T-helper 1 cell (primary cell): ENCODE measurements around the gene PKP4.
"Not testable (repeated sequence)": the region's sequence is repeated elsewhere in the genome, so short reads cannot be mapped to it uniquely, and the experiment has no call there.

Source experiments
- DNase-seq, 5 donors: peaks; one replicate each; pipeline ENCODE4 v3.0.0-alpha.2; 2012 to 2020

The PKP4 gene

GRCh38 chr2:158467248-158467647 is 10.5 kb downstream of the PKP4 start:
- DNase-seq: no peak

DNA sequence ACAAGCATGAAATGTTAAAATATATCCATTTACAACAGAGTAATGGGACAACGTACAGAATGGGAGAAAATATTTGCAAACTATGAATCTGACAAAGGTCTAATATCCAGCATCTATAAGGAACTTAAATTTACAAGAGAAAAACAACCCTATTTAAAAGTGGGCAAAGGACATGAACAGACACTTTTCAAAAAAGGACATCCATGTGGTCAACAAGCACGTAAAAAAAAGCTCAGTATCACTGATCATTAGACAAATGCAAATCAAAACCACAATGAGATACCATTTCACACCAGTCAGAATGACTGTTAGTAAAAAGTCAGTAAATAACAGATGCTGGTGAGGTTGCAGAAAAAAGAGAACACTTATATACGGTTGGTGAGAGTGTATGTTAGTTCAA is 16.1 kb downstream of the PKP4 start:
- DNase-seq: not testable (repeated sequence)

GRCh38 chr2:158473300-158473699 is 16.5 kb downstream of the PKP4 start:
- not testable (repeated sequence) for DNase-seq

- no peak for DNase-seq
These were observed 17.1 kb downstream of the PKP4 start for GRCh38 chr2:158473719-158474392.

- DNase-seq: not testable (repeated sequence)
These were observed 17.8 kb downstream of the PKP4 start for GRCh38 chr2:158474526-158475011.

DNA sequence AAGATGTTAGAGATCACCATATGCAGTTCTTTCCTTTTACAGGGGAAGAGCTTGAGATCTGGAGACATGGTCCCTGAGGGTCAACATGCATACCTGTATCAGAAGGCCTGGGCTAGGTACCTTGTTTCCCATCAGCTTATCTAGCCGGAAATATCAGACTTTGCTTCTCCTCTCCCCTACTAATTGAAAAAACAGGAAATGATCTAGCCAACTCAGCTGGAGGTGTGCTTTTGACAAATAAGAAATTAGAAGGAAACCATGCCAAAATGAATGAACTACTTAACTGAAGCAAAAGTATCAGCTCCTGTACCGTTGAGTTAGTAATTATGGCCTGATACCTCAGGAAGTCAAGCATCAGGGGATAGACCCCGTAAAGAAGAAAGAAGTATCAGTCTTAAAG is 20.4 kb downstream of the PKP4 start:
- no peak for DNase-seq

GRCh38 chr2:158478237-158478636 is 21.5 kb downstream of the PKP4 start:
- no peak for DNase-seq

GRCh38 chr2:158478816-158479215 is 22.1 kb downstream of the PKP4 start:
- no peak for DNase-seq

DNA sequence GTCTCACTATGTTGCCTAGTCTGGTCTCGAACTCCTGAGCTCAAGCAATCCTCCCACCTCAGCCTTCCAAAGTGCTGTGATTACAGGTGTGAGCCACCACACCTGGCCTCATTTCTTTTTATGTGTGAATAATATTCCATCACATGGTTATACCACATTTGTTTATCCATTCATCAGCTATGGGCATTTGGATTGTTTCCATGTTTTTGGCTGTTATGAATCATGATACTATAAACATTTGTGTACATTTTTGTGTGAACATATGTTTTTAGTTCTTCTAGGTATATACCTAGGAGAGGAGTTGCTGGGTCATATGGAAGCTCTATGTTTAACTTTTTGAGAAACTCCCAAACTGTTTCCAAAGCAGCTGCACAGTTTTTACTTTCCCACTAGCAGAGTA is 24.4 kb downstream of the PKP4 start:
- no peak for DNase-seq

DNA sequence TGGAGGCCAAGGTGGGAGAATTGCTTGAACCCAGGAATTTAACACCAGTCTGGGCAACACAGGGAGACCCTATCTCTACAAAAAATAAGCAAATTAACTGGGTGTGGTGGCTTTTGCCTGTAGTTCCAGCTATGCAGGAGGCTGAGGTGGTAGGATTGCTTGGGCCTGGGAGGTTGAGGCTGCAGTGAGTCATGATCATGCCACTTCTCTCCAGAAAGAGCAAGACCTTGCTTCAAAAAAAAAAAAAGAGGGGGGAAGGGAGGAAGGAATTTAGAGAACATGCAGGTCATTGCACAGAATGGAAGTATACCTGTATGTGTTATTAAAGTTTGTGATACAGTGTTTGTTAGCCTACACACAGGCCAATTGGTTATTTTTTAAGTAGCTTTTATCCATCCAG is 25.8 kb downstream of the PKP4 start:
- DNase-seq: no peak

DNA sequence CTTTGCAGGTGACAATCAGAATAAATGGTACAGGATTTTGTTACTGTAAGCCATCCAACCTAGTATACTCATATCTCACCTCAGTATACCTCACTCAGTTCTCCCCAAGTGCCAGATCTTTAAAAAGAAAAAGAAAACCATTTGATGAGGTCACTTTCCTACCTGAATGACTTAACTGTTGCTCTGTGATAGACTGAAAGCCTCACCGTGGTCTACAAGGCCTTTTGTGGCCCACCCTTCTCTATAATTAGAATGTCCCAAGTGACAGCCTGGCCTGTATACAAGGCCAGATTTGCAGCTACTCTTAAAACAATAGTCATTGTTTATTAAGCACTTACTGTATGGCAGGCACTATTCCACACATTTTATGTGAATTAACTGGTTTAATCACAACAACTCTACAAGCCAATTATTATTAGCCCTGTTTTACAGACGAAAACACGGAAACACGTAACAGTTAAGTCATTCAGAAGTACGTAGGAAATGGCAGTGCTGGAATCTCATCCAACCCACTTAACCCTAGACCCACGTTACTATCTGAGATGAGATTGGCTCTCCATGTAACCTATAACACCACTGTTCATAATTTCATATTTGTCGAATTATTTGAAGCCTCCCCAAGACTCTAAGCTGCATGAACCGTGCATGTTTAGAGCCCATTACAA is 28.3 kb downstream of the PKP4 start:
- no peak for DNase-seq

- no peak for DNase-seq
These were observed 29.6 kb downstream of the PKP4 start for GRCh38 chr2:158486150-158486969.

DNA sequence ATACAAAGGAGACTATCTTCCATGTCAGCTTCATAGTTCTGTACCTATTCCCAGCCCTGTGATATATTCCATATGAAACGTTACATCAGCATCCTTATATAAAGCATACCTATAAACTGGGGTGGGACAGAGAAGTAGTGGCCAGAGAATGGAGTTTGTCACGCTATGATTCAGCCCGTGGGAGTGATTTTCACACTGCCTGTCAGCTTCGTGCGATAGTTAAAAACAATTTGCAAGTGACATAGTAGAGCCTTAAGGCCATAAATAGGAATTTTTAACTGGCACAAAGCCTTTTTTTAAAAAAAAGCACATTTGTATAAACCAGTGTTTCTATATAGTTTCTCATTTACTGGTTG is 30.2 kb downstream of the PKP4 start:
- no peak for DNase-seq

DNA sequence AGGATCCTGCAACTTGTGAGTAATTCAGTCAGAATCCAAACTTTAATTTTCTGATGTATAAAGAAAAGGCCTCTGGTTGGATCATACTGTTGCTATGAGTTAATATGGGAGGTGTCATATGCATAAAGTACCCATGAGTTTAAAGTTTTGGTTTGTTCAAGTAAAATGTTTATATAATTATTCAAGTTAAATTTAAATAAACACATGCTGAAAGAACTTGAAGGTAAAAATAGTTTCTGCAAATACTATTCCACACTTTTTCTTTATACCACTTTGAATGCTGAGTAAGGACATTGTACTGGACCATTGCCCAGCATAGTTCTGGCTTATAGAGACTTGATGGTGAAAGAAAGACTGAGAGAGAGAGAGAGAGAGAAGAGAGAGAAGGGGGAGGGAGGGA is 30.7 kb downstream of the PKP4 start:
- DNase-seq: no peak

DNA sequence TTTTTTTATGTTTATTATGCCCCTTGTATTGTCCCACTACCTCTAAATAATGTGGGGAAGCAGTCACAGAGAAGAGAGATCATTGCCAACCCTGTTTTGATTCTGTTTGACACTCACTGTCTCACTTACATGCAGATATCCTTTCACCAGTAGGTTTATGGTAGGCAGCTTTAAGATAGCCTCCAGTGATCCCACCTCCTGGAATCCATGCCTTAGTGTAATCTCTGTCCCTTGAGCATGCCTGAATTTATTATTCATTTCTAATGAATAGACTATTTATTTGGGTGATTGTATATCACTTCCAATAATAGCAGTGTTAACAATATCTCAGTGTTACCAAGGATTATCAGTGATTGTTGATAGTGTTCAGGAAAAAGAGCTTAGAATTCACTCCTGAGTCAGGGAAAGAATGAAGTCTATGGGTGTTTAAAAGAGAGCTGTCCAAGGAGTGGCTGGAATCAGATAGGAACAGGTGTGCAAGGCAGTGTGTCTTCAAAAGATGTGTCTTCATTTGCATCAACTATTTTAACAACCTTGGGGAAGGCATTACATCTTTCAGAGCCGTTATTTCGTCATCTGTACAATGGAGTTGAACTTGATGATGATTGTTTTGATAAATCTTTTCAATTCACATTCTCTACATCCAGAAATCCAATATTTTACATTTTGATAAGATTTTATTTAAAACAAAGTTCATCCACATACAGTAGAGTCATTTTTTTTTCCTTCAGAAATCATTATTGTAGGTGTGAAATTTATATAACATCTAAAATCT is 31.9 kb downstream of the PKP4 start:
- no peak for DNase-seq

DNA sequence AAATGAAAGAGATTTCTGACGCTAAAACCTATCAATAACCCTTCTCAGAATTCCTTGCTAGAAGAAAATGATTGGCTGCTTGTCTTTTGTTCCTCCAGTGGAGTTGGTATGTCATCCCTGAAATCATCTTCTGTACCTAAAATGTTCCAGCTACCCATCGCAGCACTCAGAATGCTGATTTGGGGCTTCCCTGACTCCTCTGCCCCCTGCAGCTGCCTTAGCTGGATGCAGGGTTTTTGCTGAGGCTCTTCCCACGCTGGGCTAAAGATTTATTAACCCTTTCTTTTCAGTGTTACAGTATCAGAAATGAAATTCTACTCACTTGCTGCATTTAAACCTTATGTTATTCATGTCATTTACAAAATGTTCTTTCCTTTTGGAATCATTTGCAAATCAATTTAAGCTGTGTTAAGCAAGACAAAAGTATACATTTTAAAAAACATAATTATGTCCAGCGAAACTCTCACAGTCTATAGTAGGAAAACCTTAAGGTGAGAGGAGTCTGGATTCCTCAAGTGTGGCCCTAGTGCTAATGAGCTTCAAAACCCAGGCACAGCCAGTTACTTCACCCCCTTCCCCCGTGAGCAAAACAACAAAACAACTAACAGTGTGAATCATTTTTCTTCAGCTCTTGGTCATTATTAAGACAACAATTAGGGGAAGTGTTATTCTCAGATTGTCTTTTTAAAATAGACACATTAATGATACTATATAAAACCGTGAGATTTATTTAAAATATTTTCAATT is 32.8 kb downstream of the PKP4 start:
- no peak for DNase-seq

- no peak for DNase-seq
These were observed 34.3 kb downstream of the PKP4 start for GRCh38 chr2:158491072-158491471.

DNA sequence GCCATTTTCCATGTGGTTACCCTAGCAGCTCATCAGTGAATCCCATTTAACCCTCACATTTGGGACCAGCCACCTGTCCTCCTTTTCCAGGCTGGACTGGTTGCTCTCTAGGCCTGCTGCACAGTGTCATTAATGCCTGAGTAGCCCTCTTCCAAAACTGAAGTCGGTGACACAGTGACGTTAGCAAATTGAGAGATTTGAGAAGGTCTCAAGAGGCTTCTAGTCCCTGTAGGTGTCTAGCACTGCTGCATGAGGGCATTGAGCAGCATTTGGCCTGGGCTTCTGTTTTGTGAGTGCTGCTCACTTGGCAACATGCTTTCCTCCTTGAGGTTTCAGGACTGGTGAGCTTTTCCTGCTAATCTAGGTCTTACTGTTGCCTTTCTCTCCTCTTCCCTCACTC is 36.7 kb downstream of the PKP4 start:
- no peak for DNase-seq

- no peak for DNase-seq
These were observed 38.4 kb downstream of the PKP4 start for GRCh38 chr2:158495175-158495574.

DNA sequence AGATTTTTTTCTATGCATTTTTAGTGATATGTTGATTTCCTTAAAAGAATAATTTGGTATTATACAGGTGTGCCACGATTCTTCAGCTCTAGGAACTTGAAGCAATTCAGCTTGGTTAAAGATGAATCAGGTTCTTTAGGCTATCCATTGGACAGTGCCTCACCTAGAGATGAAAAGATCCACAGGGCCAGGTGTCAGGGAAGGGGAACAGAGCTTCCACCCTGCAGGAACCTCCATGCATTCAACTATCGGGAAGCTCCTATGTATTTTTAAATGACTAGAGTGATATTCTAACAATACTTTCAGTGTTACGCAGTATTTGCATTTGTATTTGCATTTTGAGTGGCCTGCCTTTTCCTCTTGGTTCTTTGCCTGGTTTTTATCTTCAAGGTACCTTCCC is 40.2 kb downstream of the PKP4 start:
- no peak for DNase-seq

DNA sequence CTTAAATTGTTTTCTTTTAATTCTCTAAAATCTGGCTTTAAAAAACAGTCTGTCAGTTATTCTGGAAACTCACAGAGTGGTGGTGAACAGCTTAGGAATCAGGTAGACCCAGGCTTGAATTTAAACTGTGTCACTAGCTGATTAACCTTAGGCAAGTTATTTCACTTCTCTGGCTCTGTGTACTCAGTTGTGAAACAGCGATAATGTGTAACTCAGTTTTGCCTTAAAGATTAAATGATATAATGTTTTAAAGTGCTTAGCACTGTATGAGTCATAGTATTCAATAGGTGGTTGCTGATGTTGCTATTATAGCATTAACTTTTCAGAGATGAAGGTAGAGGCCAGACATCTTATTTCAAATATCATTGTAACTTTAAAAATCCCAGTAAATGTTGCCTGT is 40.7 kb downstream of the PKP4 start:
- no peak for DNase-seq

GRCh38 chr2:158498043-158498748 is 41.4 kb downstream of the PKP4 start:
- no peak for DNase-seq
